Neural cell (in vitro differentiated cells): ENCODE measurements around the gene AK8.

Experiments used
- EP300 ChIP-seq: fragments of 450-650 bp; conservative IDR thresholded peaks from 2 replicates; pipeline ENCODE4 v1.6.1; 2014; ENCODE audit warnings: antibody characterized with exemption, mild to moderate bottlenecking, moderate library complexity; ENCODE audit not compliant: poor library complexity, severe bottlenecking
- EZH2 ChIP-seq: fragments of 200-600, 300-800 bp; shearing (Covaris generic), sonication (generic); IDR thresholded peaks from 2 replicates; pipeline ENCODE4 v1.6.1; 2014; ENCODE audit warnings: antibody characterized with exemption, low read length, borderline replicate concordance, mild to moderate bottlenecking; ENCODE audit not compliant: insufficient read depth, poor library complexity, severe bottlenecking
- MXI1 ChIP-seq: fragments of 450-650 bp; conservative IDR thresholded peaks from 2 replicates; pipeline ENCODE4 v1.6.1; 2014; ENCODE audit warnings: antibody characterized with exemption, mild to moderate bottlenecking; ENCODE audit not compliant: poor library complexity, severe bottlenecking
- POLR2AphosphoS5 ChIP-seq: IDR thresholded peaks from 2 replicates; pipeline ENCODE4 v1.6.1; 2012
- TAF1 ChIP-seq: IDR thresholded peaks from 2 replicates; pipeline ENCODE4 v1.6.1; 2012; ENCODE audit warnings: low read depth
- TF ChIP-seq, protein P1 (sequence below): fragments of 450-650 bp; IDR thresholded peaks from 2 replicates; pipeline ENCODE4 v1.5.1; 2014; ENCODE audit warnings: antibody characterized with exemption, mild to moderate bottlenecking, moderate library complexity; ENCODE audit not compliant: poor library complexity, severe bottlenecking

- TF ChIP-seq, protein P1, sequence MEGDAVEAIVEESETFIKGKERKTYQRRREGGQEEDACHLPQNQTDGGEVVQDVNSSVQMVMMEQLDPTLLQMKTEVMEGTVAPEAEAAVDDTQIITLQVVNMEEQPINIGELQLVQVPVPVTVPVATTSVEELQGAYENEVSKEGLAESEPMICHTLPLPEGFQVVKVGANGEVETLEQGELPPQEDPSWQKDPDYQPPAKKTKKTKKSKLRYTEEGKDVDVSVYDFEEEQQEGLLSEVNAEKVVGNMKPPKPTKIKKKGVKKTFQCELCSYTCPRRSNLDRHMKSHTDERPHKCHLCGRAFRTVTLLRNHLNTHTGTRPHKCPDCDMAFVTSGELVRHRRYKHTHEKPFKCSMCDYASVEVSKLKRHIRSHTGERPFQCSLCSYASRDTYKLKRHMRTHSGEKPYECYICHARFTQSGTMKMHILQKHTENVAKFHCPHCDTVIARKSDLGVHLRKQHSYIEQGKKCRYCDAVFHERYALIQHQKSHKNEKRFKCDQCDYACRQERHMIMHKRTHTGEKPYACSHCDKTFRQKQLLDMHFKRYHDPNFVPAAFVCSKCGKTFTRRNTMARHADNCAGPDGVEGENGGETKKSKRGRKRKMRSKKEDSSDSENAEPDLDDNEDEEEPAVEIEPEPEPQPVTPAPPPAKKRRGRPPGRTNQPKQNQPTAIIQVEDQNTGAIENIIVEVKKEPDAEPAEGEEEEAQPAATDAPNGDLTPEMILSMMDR: no peak
- TF ChIP-seq POLR2AphosphoS5 (no peak), EZH2 (no peak), MXI1 (no peak), TAF1 (no peak), EP300 (no peak)
These were observed 178.1 kb downstream of the AK8 start for GRCh38 chr9:132699956-132700355.
